Panc1 (cell line): ENCODE measurements around the gene RIPK3. TPM values are rescaled to one million over a fixed set of nuclear protein-coding genes. Genes with fewer than 3 reads are reported as not detected.

Experiments
- ATAC-seq: fragments of 200-7000 bp; cut with Tn5 transposase; 2 replicates; pipeline ENCODE4 v1.9.1; 2020; ENCODE audit warnings: mild to moderate bottlenecking, moderate library complexity
- BruUV-seq: library from RNA; stranded (reverse); fragments of 400-500 nt; replicated peaks from 2 replicates; lab custom pipeline; 2021; lab: Mats Ljungman, UMichigan
- CTCF ChIA-PET: fragments of 300-600 bp; sonication (Branson Sonifier 250); formaldehyde crosslinking; loops from one replicate; lab custom pipeline; 2022; ENCODE audit warnings: antibody characterized with exemption; lab: Charles Lee
- POLR2A ChIA-PET: fragments of 300-600 bp; sonication (Branson Sonifier 250); formaldehyde crosslinking; loops from one replicate; lab custom pipeline; 2022; ENCODE audit warnings: antibody characterized with exemption; lab: Charles Lee
- DNase-seq: peaks from one replicate; pipeline ENCODE4 v3.0.0-alpha.2; 2010; ENCODE audit warnings: low read depth, low spot score
- H3K27ac ChIP-seq: 2 replicates; pipeline ENCODE4 v1.5.1; 2011; ENCODE audit warnings: mild to moderate bottlenecking, low read length, inconsistent platforms
- H3K27me3 ChIP-seq: fragments of 200-500 bp; sonication (Bioruptor generic); 2 replicates; pipeline ENCODE4 v1.6.0; 2014; ENCODE audit warnings: low read length, inconsistent platforms; ENCODE audit not compliant: control insufficient read depth, insufficient read depth
- H3K36me3 ChIP-seq: fragments of 200-500 bp; sonication (Bioruptor generic); 2 replicates; pipeline ENCODE4 v1.5.1; 2014; ENCODE audit warnings: inconsistent platforms, mild to moderate bottlenecking, low read length, moderate library complexity; ENCODE audit not compliant: control insufficient read depth, insufficient read depth
- H3K4me1 ChIP-seq: 2 replicates; pipeline ENCODE4 v1.5.1; 2011; ENCODE audit warnings: inconsistent platforms, mild to moderate bottlenecking, low read length, moderate library complexity; ENCODE audit not compliant: control insufficient read depth, insufficient read depth
- H3K4me3 ChIP-seq, 2 experiments: 2 replicates each; pipeline ENCODE4 v1.5.1; 2011 to 2012; ENCODE audit warnings: low read depth in 2 of 2, low read length in 2 of 2, mild to moderate bottlenecking in 2 of 2, inconsistent platforms in 1 of 2, moderate library complexity in 1 of 2
- H3K9me3 ChIP-seq: fragments of 200-500 bp; sonication (Bioruptor generic); 2 replicates; pipeline ENCODE4 v1.5.1; 2014; ENCODE audit warnings: low read depth, mild to moderate bottlenecking, inconsistent platforms, low read length, moderate library complexity; ENCODE audit not compliant: control insufficient read depth, insufficient read depth
- POLR2AphosphoS5 ChIP-seq: IDR thresholded peaks from 2 replicates; pipeline ENCODE4 v1.6.1; 2012; ENCODE audit warnings: mild to moderate bottlenecking, low read depth, low read length, moderate library complexity
- REST ChIP-seq, 2 experiments: IDR thresholded peaks; 2 replicates each; pipeline ENCODE4 v1.6.1; 2011 to 2012; ENCODE audit warnings: low read depth in 2 of 2, control low read depth in 1 of 2, low read length in 1 of 2, mild to moderate bottlenecking in 1 of 2, moderate library complexity in 1 of 2; ENCODE audit not compliant: insufficient read depth in 1 of 2
- SIN3A ChIP-seq: IDR thresholded peaks from 2 replicates; pipeline ENCODE4 v1.6.1; 2012; ENCODE audit warnings: low read depth, mild to moderate bottlenecking, low read length, moderate library complexity, borderline replicate concordance; ENCODE audit not compliant: insufficient read depth
- TCF7L2 ChIP-seq: IDR thresholded peaks from 2 replicates; pipeline ENCODE4 v1.6.1; 2011; ENCODE audit warnings: mild to moderate bottlenecking, low read depth, low read length, inconsistent platforms
- in situ Hi-C: cut with HindIII; loops from 2 replicates; pipeline ENCODE4 v1.10.0; 2016; ENCODE audit warnings: low sequenced_read_pairs, low pct_unique_long_range_greater_than_20kb
- intact Hi-C: fragments of 100-400 bp; cut with micrococcal nuclease; formaldehyde crosslinking; loops from one replicate; pipeline ENCODE4 v1.10.0; 2022; ENCODE audit not compliant: unreplicated experiment
- total RNA-seq: library from RNA; stranded (reverse); gene quantifications from one replicate; pipeline ENCODE4 v1.2.1, GENCODE V29; 2021; ENCODE audit not compliant: unreplicated experiment
- TF ChIP-seq, protein P1 (sequence below): fragments of 450-650 bp; IDR thresholded peaks from 2 replicates; pipeline ENCODE4 v1.5.1; 2017; ENCODE audit warnings: mild to moderate bottlenecking

The RIPK3 gene
- total RNA-seq, 1 experiment from 2014 or later: not detected

- CTCF ChIA-PET: no interaction called here
- Histone ChIP-seq H3K4me3 (no peak overlapping the region), H3K9me3 (no peaks in the 10 kb centered on the region), H3K27ac (no peak overlapping the region), H3K4me1 (no peaks in the 10 kb centered on the region), H3K36me3 (no peaks in the 10 kb centered on the region), H3K27me3 (no peaks in the 10 kb centered on the region)
- in situ Hi-C loops: no loop called here
- ATAC-seq (no peak), DNase-seq (no peak)
- no TSS peak for BruUV-seq
- TF ChIP-seq TCF7L2 (no peak), REST (IDR thresholded peaks at IDR 0.05; ENCODE audit: insufficient read depth in 1 of 2, low read depth in 2 of 2, low read length in 1 of 2) (no peak), SIN3A (no peak), POLR2AphosphoS5 (no peak)
- TF ChIP-seq, protein P1, sequence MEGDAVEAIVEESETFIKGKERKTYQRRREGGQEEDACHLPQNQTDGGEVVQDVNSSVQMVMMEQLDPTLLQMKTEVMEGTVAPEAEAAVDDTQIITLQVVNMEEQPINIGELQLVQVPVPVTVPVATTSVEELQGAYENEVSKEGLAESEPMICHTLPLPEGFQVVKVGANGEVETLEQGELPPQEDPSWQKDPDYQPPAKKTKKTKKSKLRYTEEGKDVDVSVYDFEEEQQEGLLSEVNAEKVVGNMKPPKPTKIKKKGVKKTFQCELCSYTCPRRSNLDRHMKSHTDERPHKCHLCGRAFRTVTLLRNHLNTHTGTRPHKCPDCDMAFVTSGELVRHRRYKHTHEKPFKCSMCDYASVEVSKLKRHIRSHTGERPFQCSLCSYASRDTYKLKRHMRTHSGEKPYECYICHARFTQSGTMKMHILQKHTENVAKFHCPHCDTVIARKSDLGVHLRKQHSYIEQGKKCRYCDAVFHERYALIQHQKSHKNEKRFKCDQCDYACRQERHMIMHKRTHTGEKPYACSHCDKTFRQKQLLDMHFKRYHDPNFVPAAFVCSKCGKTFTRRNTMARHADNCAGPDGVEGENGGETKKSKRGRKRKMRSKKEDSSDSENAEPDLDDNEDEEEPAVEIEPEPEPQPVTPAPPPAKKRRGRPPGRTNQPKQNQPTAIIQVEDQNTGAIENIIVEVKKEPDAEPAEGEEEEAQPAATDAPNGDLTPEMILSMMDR: no peak
- intact Hi-C loops: no loop called here
- POLR2A ChIA-PET: no interaction called here
Observed at GRCh38 chr14:24349742-24350141, 10.0 kb upstream of the RIPK3 start.

GRCh38 chr14:24348186-24348585 lies 8.4 kb upstream of the RIPK3 start:
- no peak overlapping the region for H3K27ac ChIP-seq
- no peaks in the 10 kb centered on the region for H3K27me3 ChIP-seq
- DNase-seq (no peak), ATAC-seq (no peak)
- intact Hi-C loops (no loop called here), in situ Hi-C loops (no loop called here)
- H3K4me1 ChIP-seq: no peaks in the 10 kb centered on the region
- H3K9me3 ChIP-seq: no peaks in the 10 kb centered on the region
- ChIA-PET CTCF (interaction anchor here (0.6 kb wide), 2 partner anchors 12 to 15 kb away, joined by 6 to 7 read pairs; no protein-coding TSS in a partner anchor), POLR2A (no interaction called here)
- TF ChIP-seq, protein P1: no peak
- no peak for TF ChIP-seq SIN3A
- TF ChIP-seq REST (IDR thresholded peaks at IDR 0.05; ENCODE audit: insufficient read depth in 1 of 2, low read depth in 2 of 2, low read length in 1 of 2): no peak
- no peak for TF ChIP-seq TCF7L2
- no peak for TF ChIP-seq POLR2AphosphoS5
- H3K4me3 ChIP-seq: no peak overlapping the region
- no peaks in the 10 kb centered on the region for H3K36me3 ChIP-seq
- BruUV-seq: no TSS peak
